D721Med (cell line): ENCODE measurements around the gene TAF12.
"Not testable (repeated sequence)": the region's sequence is repeated elsewhere in the genome, so short reads cannot be mapped to it uniquely, and the experiment has no call there.

Experiments
- DNase-seq: peaks from one replicate; pipeline ENCODE4 v3.0.0; 2011; ENCODE audit warnings: low spot score; ENCODE audit not compliant: insufficient read length
- FAIRE-seq: peaks from 2 replicates; lab custom pipeline; 2011; peaks lifted over from hg19 to GRCh38; lab: Jason Lieb, UNC
- CTCF ChIP-seq: IDR thresholded peaks from 2 replicates; pipeline ENCODE4 v1.5.1; 2012; ENCODE audit warnings: mild to moderate bottlenecking, control low read depth; ENCODE audit not compliant: insufficient read depth; ENCODE audit errors: missing control alignments

TAF12 gene

GRCh38 chr1:28642847-28643635 is at the start of gene TAF12:
TSS of gene TAF12 (minus strand) at chr1:28643067. CDS start at chr1:28622081, 20,986 bp downstream.
- FAIRE-seq (no peak), DNase-seq (peak; percentile 73)
- TF ChIP-seq CTCF, result peak; percentile 54

GRCh38 chr1:28691627-28692026 is 48.8 kb upstream of the TAF12 start:
- not testable (repeated sequence) for FAIRE-seq, DNase-seq

GRCh38 chr1:28684937-28685336 is 42.1 kb upstream of the TAF12 start:
- TF ChIP-seq CTCF, result no peak
- FAIRE-seq, result no peak
- no peak for DNase-seq

- no peak for DNase-seq
- no peak for TF ChIP-seq CTCF
- no peak for FAIRE-seq
Observed at GRCh38 chr1:28682840-28683239, 40.0 kb upstream of the TAF12 start.

GRCh38 chr1:28680151-28680550 is 37.3 kb upstream of the TAF12 start:
- FAIRE-seq (no peak), DNase-seq (no peak)
- no peak for TF ChIP-seq CTCF

- DNase-seq (no peak), FAIRE-seq (no peak)
- TF ChIP-seq CTCF, result no peak
Observed at GRCh38 chr1:28675924-28676257, 33.0 kb upstream of the TAF12 start.

- DNase-seq, FAIRE-seq: not testable (repeated sequence)
Observed at GRCh38 chr1:28672971-28673370, 30.1 kb upstream of the TAF12 start.

GRCh38 chr1:28671254-28671780 is 28.4 kb upstream of the TAF12 start:
- no peak for FAIRE-seq
- TF ChIP-seq CTCF, result no peak
- DNase-seq, result no peak
